Lower lobe of right lung (tissue), 2 donors: ENCODE data around the gene GABRA6. TPM values are rescaled to one million over a fixed set of nuclear protein-coding genes. Genes with fewer than 3 reads are reported as not detected.
A peak's percentile ranks its signal among the peaks of the same experiment; 100 is the strongest.
"Not testable (repeated sequence)": the region's sequence is repeated elsewhere in the genome, so short reads cannot be mapped to it uniquely, and the experiment has no call there.

Experiments used
- ATAC-seq, 2 donors: fragments of 200-7000 bp; cut with Tn5 transposase; one replicate each; pipeline ENCODE4 v1.9.1; 2020 to 2022; ENCODE audit warnings: mild to moderate bottlenecking in 2 of 2, moderate library complexity in 2 of 2
- DNase-seq: peaks from one replicate; pipeline ENCODE4 v3.0.0-alpha.2; 2020
- H3K27ac ChIP-seq: fragments of 200-600 bp; one replicate; pipeline ENCODE4 v1.8.0; 2022
- H3K27me3 ChIP-seq: fragments of 200-600 bp; one replicate; pipeline ENCODE4 v1.8.0; 2022; ENCODE audit warnings: low read depth
- H3K36me3 ChIP-seq: fragments of 200-600 bp; one replicate; pipeline ENCODE4 v1.8.0; 2022; ENCODE audit warnings: mild to moderate bottlenecking
- H3K4me1 ChIP-seq: fragments of 200-600 bp; one replicate; pipeline ENCODE4 v1.8.0; 2022
- H3K4me3 ChIP-seq: fragments of 200-600 bp; one replicate; pipeline ENCODE4 v1.8.0; 2022; ENCODE audit warnings: mild to moderate bottlenecking
- H3K9me3 ChIP-seq: fragments of 200-600 bp; one replicate; pipeline ENCODE4 v1.8.0; 2022
- CTCF ChIP-seq: fragments of 200-600 bp; IDR thresholded peaks from one replicate; pipeline ENCODE4 v1.8.0; 2022; ENCODE audit warnings: antibody characterized with exemption, mild to moderate bottlenecking
- intact Hi-C: fragments of 100-400 bp; cut with DNase I; formaldehyde crosslinking; loops from one replicate; pipeline ENCODE4 v1.11.0; 2022
- long read RNA-seq: library from polyadenylated mRNA; unstranded; transcript quantifications from one replicate; pipeline ENCODE4 v2.0.0, GENCODE V29; 2021
- total RNA-seq: library from RNA; stranded (reverse); fragmentation: NEBNext Ultra II Directional; extraction: Animal tissue kit (Norgen Biotek cat#: 25700); gene quantifications from one replicate; pipeline ENCODE4 v1.2.1, GENCODE V29; 2021
- donor health status: DM: no; HTN: yes; CAD: no; lungs with severe emphysema.

The GABRA6 gene
- not detected for total RNA-seq
- long read RNA-seq, result 0 reads

DNA sequence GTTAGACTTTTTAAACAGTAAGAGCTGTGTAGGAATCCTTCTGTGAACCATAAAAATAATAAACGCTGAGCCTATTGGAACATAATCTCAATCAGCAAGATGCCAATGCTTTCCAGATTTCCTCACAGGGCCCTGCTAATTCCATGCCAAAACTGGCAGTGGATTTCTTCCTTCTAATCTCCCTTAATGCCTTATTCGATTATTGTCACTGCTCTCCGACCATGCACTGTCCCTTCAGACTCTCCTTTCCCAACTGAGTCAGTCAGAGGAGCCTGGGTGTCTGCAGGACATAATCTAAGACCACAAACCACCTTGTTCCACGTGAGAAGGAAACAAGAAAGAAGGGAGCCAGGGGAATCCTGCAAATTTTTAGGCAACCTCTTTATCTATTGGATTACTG, at the start of gene GABRA6:
Gene GABRA6 (plus strand): TSS at position 261 of the 400 bp plus-strand sequence. CDS start 269 bp downstream, outside the sequence.
- no peak for TF ChIP-seq CTCF
- Histone ChIP-seq H3K36me3 (no peaks in the 10 kb centered on the region), H3K27ac (no peak within 1 kb of the TSS), H3K4me3 (no peak within 1 kb of the TSS), H3K9me3 (no peaks in the 10 kb centered on the region), H3K4me1 (no peaks in the 10 kb centered on the region), H3K27me3 (no peaks in the 10 kb centered on the region)
- DNase-seq (no peak), ATAC-seq (no peak)
- intact Hi-C loops, result no loop called here

DNA sequence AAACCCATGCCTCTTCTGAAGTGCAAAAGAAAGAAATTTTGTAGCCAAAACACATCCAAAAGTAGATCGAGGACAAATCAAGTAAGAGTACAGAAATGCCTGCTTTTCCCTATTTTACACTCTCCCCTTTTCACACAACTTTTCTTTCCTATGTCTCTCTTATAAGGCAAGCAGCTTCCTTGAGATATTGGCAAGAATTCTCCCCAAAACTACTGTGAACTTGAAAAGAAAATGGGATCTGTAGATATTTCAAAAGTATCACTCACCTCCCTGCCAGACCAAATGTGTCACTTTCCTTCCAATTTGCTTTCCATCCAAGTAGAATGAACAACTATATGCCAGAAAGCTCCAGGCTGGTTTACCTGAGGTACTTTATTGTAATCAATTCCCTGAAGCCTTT, 47.9 kb upstream of the GABRA6 start:
- Histone ChIP-seq H3K27ac (no peak overlapping the region), H3K27me3 (no peaks in the 10 kb centered on the region), H3K9me3 (no peaks in the 10 kb centered on the region), H3K36me3 (no peaks in the 10 kb centered on the region), H3K4me1 (no peaks in the 10 kb centered on the region), H3K4me3 (no peak overlapping the region)
- no peak for TF ChIP-seq CTCF
- intact Hi-C loops, result no loop called here
- no peak for ATAC-seq
- no peak for DNase-seq

DNA sequence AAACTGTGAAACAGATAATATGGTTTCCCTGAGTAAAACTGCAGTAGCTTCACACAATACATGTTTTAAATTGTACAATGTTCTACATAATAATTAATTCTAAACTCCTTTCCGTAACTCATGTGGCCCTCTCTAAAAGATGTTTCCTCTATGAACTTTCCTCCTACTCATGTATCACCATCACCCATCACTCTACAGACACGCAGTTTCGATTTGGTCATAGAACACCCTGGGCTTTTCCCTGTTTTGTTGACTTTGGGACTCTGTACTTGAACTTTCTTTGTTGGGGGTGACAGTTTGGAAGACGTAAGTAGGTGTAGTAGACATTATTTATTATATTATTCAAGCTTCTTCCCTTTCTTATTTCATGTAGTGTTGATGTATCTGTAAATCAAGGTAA, 44.1 kb upstream of the GABRA6 start:
- Histone ChIP-seq H3K27ac (no peak overlapping the region), H3K27me3 (no peaks in the 10 kb centered on the region), H3K36me3 (no peaks in the 10 kb centered on the region), H3K4me1 (no peaks in the 10 kb centered on the region), H3K9me3 (no peaks in the 10 kb centered on the region), H3K4me3 (no peak overlapping the region)
- ATAC-seq, result no peak
- no peak for DNase-seq
- intact Hi-C loops, result no loop called here
- no peak for TF ChIP-seq CTCF

GRCh38 chr5:161645264-161645663, 40.3 kb upstream of the GABRA6 start:
- no peaks in the 10 kb centered on the region for H3K9me3 ChIP-seq
- no peak overlapping the region for H3K4me3 ChIP-seq
- no peak overlapping the region for H3K27ac ChIP-seq
- ATAC-seq (no peak), DNase-seq (no peak)
- intact Hi-C loops, result no loop called here
- H3K27me3 ChIP-seq, result no peaks in the 10 kb centered on the region
- no peaks in the 10 kb centered on the region for H3K4me1 ChIP-seq
- H3K36me3 ChIP-seq, result no peaks in the 10 kb centered on the region
- no peak for TF ChIP-seq CTCF

GRCh38 chr5:161651926-161652325, 33.6 kb upstream of the GABRA6 start:
- ATAC-seq, H3K27ac ChIP-seq, H3K4me3 ChIP-seq, DNase-seq, intact Hi-C loops, H3K4me1 ChIP-seq, H3K27me3 ChIP-seq, H3K36me3 ChIP-seq: not testable (repeated sequence)
- peaks cover 16% of the 10 kb centered on the region for H3K9me3 ChIP-seq

- Histone ChIP-seq H3K27ac (no peak overlapping the region), H3K4me3 (no peak overlapping the region), H3K4me1 (no peaks in the 10 kb centered on the region), H3K36me3 (no peaks in the 10 kb centered on the region), H3K27me3 (no peaks in the 10 kb centered on the region), H3K9me3 (no peaks in the 10 kb centered on the region)
- DNase-seq (peak; percentile 37), ATAC-seq (no peak)
- intact Hi-C loops, result no loop called here
- no peak for TF ChIP-seq CTCF
Measured at GRCh38 chr5:161660806-161661205, 24.7 kb upstream of the GABRA6 start.
